Ovary (tissue), 3 donors: ENCODE measurements around the gene TADA2A.

Experiments used
- CTCF ChIP-seq, 3 donors: fragments of 450-650 bp in 2 of 3; fragments of 200-600 bp in 1 of 3; IDR thresholded peaks; one replicate each; pipeline versions ENCODE4 v1.5.1 to v1.8.0; 2016 to 2022; ENCODE audit warnings: antibody characterized with exemption in 3 of 3, mild to moderate bottlenecking in 1 of 3
- POLR2A ChIP-seq: fragments of 450-650 bp; IDR thresholded peaks from one replicate; pipeline ENCODE4 v1.6.1; 2017; ENCODE audit warnings: antibody characterized with exemption, mild to moderate bottlenecking, moderate library complexity
- donor health status: DM: no; HTN: no; CAD: no.

GRCh38 chr17:37373530-37374159 is 33.0 kb upstream of the TADA2A start:
- TF ChIP-seq CTCF (IDR thresholded peaks at IDR 0.05) (peak; percentile 64 to 90 (median 78)), POLR2A (no peak)
